ENCODE measurements around the gene CSPG4. TPM values are rescaled to one million over a fixed set of nuclear protein-coding genes. Genes with fewer than 3 reads are reported as not detected.
"Not testable (repeated sequence)": the region's sequence is repeated elsewhere in the genome, so short reads cannot be mapped to it uniquely, and the experiment has no call there.

The CSPG4 gene, protein sequence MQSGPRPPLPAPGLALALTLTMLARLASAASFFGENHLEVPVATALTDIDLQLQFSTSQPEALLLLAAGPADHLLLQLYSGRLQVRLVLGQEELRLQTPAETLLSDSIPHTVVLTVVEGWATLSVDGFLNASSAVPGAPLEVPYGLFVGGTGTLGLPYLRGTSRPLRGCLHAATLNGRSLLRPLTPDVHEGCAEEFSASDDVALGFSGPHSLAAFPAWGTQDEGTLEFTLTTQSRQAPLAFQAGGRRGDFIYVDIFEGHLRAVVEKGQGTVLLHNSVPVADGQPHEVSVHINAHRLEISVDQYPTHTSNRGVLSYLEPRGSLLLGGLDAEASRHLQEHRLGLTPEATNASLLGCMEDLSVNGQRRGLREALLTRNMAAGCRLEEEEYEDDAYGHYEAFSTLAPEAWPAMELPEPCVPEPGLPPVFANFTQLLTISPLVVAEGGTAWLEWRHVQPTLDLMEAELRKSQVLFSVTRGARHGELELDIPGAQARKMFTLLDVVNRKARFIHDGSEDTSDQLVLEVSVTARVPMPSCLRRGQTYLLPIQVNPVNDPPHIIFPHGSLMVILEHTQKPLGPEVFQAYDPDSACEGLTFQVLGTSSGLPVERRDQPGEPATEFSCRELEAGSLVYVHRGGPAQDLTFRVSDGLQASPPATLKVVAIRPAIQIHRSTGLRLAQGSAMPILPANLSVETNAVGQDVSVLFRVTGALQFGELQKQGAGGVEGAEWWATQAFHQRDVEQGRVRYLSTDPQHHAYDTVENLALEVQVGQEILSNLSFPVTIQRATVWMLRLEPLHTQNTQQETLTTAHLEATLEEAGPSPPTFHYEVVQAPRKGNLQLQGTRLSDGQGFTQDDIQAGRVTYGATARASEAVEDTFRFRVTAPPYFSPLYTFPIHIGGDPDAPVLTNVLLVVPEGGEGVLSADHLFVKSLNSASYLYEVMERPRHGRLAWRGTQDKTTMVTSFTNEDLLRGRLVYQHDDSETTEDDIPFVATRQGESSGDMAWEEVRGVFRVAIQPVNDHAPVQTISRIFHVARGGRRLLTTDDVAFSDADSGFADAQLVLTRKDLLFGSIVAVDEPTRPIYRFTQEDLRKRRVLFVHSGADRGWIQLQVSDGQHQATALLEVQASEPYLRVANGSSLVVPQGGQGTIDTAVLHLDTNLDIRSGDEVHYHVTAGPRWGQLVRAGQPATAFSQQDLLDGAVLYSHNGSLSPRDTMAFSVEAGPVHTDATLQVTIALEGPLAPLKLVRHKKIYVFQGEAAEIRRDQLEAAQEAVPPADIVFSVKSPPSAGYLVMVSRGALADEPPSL (N-terminal part only)
- 10.4 and 11.1 TPM in 2 replicates for total RNA-seq (2014; rRNA removed; shearing (Covaris generic))

DNA sequence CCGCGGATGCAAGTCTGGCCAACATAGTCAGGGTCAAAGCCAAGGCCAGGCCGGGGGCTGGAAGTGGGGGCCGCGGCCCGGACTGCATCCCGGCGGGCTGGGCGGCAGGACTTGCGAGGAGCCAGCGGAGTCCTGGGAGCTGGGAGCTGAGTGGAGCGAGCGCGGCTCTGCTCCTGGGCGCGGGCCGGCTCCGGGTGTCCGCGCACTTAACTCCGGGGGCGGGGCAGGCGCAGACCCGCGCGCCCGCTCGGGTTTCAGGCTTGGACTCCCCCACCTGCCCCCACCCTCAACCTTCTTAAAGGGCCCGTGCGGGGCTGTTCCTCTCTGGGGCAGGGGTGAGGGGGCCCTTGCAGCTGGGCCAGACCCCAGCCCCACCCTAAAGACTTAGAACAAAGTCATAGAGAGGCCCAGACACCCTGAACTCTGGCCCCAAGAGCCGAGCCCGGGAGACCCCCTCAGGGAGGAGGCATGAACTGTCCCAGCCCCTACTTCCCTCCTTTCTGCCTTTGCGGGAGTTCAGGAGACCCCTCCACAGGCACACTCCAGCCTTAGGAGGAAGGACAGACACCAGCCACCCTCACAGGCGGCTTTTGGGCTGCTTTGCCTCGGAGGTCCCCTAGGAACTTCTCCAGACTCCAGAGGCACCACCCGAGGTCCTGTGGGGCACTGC, at the start of gene CSPG4:
CSPG4 (minus strand) TSS at position 181 of the 670 bp plus-strand sequence; CDS start at position 88, 93 bp downstream.
- Histone ChIP-seq H3K27me3 (no peaks in the 10 kb centered on the region), H3K36me3 (no peaks in the 10 kb centered on the region), H3K27ac (peak within 1 kb of the TSS; percentile 46), H3K4me1 (peaks cover 11% of the 10 kb centered on the region), H3K9me3 (replicated peaks) (no peaks in the 10 kb centered on the region), H3K4me3 (peak within 1 kb of the TSS; percentile 89)
- DNase-seq, result peak; percentile 82 to 87

DNA sequence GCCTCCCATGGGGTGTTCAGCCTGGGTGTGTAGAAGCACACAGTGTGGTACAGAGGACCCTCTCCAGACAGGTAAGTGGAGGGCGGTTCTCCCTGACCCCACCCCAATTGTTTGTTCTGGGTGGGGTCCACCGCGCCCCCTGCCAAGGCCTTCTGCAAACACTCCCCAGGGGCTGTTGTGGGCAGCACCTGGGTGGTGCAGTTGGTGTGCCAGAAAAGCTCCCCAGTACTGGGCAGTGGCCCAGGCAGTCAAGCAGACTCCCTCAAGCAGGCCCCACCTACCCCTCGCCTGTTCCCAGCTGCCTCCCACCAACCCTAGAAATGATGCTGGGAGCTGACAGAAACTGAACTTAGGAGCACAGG, 49.7 kb upstream of the CSPG4 start:
- not testable (repeated sequence) for H3K4me1 ChIP-seq; H3K27me3 ChIP-seq; H3K27ac ChIP-seq; DNase-seq; H3K36me3 ChIP-seq; H3K4me3 ChIP-seq; H3K9me3 ChIP-seq (replicated peaks)

DNA sequence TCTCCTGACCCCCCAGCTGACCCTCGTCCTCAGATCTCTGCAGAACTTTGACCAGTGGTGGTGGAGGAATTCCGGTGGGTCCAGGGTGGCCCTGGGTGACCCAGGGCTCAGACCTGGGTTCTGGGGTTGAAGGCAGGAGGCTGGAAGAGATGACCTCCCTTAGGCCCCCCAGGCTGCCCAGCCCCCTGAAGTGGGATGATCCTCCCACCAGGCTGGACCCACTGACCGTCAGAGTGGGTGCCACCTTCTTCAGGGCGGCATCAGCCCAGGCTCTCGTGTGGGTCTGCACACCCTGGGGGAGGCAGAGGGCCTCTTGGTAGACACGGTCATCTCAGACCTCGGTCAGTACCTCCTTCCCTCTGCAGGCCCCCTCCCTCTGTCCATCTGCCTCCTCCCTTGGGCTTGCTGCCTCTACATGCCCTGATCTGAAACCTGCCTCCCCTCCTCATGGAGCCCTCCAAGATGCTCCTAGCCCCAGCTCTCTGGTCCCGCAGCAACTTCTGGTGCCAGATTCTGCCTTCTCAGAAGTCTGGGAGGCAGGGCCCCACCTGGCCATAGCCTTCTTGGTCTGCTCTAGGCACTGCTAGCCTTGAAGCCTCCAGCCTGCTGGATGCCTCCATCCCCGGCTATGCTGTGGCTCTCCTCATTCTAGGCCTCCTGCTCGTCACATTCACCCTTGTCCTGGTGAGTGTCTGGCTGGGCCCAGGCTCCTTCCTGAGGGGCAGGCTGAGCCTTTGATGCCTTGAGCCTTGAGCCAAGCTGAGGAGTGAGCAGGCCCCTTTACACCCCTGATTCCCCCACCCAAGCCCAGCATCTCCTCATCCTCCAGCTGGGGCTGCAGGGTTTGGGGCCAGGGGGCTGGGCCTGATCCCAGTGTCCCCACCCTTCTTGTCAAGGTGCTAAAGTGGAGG, 49.1 kb upstream of the CSPG4 start:
- Histone ChIP-seq H3K36me3 (no peaks in the 10 kb centered on the region), H3K9me3 (replicated peaks) (no peaks in the 10 kb centered on the region), H3K27me3 (no peaks in the 10 kb centered on the region), H3K4me3 (no peak overlapping the region), H3K27ac (no peak overlapping the region), H3K4me1 (no peaks in the 10 kb centered on the region)
- DNase-seq, result no peak

DNA sequence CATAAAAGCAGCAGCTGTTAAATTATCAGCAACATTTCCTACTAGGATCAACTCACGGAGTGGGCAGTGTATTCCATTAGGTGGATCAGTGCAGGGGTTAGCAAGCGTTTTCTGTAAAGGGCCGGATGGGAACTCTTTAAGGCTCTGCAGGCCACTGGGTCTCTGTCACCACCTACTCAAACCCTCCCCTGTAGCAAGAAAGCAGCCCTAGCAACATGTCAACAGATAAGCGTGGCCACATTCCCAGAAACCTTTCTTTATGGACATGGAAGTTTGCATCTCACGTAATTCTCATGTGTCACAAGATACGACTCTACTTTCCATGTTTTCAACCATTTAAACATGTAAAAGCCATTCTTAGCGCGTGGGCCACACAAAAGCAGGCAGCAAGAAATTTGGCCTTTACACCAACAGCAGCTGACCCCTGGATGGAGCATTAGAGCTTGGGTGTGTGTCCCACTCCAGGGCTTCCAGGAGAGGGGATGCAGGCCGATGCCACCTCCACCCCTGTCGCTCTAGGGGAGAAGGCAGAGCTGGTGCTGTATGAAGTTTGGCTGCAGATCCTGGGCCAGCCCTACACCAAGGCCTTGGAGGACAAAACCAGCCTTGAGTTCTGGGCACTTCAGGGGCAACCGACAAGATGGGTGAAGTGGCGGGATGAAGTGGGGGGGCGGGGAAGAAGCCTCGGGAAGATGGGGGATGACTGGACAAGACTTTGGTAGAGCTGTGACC, 48.2 kb upstream of the CSPG4 start:
- Histone ChIP-seq H3K4me1 (no peaks in the 10 kb centered on the region), H3K4me3 (no peak overlapping the region), H3K27ac (no peak overlapping the region), H3K9me3 (replicated peaks) (no peaks in the 10 kb centered on the region), H3K27me3 (no peaks in the 10 kb centered on the region), H3K36me3 (no peaks in the 10 kb centered on the region)
- no peak for DNase-seq

DNA sequence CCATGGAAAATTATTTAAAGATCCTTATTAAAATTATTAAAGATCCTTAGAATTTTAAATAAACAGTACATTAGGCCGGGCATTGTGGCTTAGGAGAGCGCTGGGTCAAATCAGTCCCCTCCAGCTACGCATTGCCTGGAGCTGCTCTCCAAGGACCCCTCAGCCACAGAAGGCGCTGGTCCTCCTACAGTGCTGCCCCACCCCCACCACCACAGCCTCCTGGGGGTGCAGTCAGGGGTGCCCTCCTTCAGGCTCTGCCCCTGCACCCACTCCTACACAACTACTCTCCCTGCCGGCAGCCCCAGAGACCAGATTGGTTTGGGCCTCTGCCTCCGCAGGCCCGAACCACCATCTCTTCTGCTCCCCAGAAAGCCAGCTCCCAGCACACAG, 47.5 kb upstream of the CSPG4 start:
- not testable (repeated sequence) for H3K36me3 ChIP-seq; H3K4me1 ChIP-seq; H3K27ac ChIP-seq; DNase-seq; H3K27me3 ChIP-seq; H3K4me3 ChIP-seq; H3K9me3 ChIP-seq (replicated peaks)

DNA sequence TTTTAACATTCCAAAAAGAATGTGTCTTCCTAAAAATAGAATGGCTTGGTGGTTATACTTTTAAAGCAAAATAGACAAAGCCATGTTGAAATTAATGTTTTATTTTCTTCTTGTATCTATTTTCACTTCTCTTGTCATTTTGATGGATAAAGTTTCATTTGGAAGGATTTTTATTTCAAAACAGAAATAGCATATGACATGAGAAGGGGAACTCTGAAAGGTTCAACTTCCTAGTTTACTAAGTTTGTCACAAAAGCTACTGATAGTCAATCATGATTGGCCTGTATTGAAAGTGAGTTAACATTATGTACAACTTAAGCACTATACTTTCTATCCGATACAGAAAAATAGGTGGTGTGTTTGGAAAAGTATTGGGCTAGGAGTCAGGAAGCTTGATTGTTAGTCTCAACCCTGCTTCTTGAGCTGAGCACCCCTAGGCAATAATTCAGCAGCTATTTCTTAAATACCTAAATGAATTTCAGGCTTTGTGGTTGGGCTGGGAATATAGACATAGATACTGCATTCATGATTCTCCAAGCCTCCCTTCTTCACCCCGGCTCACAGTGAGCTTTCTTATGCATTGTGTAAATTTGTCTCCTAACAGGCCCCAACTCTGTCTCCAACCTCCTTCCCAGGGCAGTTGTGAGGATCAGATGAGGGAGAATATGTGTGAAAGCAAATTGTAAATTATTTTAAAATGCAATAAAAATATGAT, 46.9 kb upstream of the CSPG4 start:
- Histone ChIP-seq H3K4me3 (no peak overlapping the region), H3K27me3 (no peaks in the 10 kb centered on the region), H3K27ac (no peak overlapping the region), H3K9me3 (replicated peaks) (no peaks in the 10 kb centered on the region), H3K36me3 (no peaks in the 10 kb centered on the region), H3K4me1 (no peaks in the 10 kb centered on the region)
- DNase-seq, result no peak

DNA sequence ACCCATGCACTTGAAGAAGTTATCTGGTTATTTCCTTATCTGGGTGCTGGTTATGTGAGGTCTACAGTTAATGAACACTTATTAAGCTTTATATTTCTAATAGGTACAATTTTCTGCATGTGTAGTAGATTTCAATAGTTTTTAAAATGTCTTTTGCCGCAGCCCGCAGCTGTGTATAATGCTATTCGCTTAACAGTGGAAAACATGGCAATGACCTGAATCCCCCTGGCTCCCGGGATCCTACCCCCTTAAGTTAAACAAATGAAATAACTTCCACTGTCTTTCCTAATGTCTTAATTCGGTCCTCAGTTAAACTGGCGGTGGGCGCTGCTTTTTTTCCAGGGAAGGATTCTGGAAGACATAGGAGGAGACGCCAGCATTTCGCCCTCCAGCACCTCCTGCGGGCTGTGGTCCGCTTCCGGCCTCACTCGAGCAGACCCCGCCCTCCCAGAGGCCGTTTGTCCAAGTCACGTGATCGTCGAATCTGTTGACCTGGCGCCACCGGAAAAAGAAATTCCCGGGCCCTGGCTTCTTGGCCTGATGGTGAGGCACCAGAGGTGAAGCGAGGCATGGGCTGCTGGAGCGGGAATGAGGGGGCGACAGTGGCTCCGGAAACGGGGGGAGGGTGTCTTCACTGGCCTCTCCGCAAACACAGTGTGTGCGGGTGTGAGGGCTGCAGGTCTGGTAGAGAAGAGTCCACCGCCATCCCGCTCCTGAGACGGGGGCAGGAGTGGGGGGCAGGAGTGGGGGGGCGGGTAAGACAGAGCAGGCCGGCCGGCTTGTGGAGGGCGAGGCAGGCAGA, 45.6 kb upstream of the CSPG4 start:
- no peaks in the 10 kb centered on the region for H3K4me1 ChIP-seq
- H3K36me3 ChIP-seq, result no peaks in the 10 kb centered on the region
- peak overlapping the region; percentile 64 for H3K4me3 ChIP-seq
- H3K27ac ChIP-seq, result peak overlapping the region; percentile 56
- no peaks in the 10 kb centered on the region for H3K9me3 ChIP-seq (replicated peaks)
- DNase-seq, result peak; percentile 92 to 95
- no peaks in the 10 kb centered on the region for H3K27me3 ChIP-seq

DNA sequence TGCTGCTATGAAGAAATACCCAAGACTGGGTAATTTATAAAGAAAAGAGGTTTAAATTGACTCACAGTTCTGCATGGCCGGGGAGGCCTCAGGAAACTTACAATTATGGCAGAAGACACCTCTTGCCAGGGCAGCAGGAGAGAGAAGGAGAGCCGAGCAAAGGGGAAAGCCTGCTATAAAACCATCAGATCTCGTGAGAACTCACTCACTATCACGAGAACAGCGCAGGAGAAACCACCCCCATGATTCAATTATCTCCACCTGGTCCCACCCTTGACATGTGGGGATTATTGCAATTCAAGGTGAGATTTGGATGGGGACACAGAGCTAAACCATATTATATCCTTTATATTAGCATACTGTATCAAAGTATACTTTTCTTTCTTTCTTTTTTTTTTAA, 42.2 kb upstream of the CSPG4 start:
- DNase-seq; H3K9me3 ChIP-seq (replicated peaks); H3K4me1 ChIP-seq; H3K4me3 ChIP-seq; H3K27me3 ChIP-seq; H3K36me3 ChIP-seq; H3K27ac ChIP-seq: not testable (repeated sequence)

DNA sequence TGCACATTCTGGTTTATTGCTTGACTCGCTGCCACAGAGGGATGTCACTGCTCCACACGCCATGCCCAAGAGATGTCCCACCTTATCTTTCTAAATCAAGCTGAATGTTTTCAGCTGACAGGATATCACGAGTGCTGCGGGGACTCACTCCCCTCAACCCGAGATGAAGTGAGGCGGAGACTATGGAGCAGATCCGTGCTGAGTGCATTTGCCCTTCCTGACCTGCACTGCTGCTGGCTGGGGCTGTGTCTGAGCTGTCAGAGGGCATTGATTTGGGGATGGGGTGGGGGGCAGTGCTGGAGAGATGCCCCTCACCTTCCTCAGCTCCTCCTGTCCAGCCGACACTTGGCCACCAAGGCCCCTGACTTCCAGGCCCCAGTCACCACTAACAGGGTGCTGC, 40.5 kb upstream of the CSPG4 start:
- H3K27me3 ChIP-seq, result no peaks in the 10 kb centered on the region
- no peaks in the 10 kb centered on the region for H3K36me3 ChIP-seq
- no peak for DNase-seq
- H3K4me1 ChIP-seq, result peaks cover 11% of the 10 kb centered on the region
- H3K4me3 ChIP-seq, result no peak overlapping the region
- H3K27ac ChIP-seq, result no peak overlapping the region
- H3K9me3 ChIP-seq (replicated peaks), result no peaks in the 10 kb centered on the region

DNA sequence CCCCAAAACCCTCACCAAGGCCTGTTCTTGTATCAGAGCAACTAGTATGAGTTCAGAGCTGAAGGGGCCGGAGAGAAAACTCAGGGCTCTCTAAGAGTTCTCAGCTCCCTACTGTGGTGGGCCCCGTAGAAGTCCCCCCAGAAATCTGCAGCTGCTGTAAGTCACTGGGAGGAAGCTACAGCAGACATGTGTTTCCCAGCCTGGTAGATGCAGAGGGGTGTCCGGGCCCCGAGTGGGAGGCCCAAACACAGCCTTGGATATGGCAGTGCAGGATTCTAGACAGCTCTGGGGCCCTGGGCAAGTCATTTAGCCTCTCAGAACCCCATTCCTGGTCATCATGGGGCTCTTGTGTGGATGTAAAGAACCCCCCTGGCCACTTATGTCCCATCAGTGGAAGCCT, 39.2 kb upstream of the CSPG4 start:
- Histone ChIP-seq H3K4me1 (peaks cover 11% of the 10 kb centered on the region), H3K27me3 (no peaks in the 10 kb centered on the region), H3K27ac (no peak overlapping the region), H3K36me3 (no peaks in the 10 kb centered on the region), H3K4me3 (no peak overlapping the region), H3K9me3 (replicated peaks) (no peaks in the 10 kb centered on the region)
- no peak for DNase-seq

DNA sequence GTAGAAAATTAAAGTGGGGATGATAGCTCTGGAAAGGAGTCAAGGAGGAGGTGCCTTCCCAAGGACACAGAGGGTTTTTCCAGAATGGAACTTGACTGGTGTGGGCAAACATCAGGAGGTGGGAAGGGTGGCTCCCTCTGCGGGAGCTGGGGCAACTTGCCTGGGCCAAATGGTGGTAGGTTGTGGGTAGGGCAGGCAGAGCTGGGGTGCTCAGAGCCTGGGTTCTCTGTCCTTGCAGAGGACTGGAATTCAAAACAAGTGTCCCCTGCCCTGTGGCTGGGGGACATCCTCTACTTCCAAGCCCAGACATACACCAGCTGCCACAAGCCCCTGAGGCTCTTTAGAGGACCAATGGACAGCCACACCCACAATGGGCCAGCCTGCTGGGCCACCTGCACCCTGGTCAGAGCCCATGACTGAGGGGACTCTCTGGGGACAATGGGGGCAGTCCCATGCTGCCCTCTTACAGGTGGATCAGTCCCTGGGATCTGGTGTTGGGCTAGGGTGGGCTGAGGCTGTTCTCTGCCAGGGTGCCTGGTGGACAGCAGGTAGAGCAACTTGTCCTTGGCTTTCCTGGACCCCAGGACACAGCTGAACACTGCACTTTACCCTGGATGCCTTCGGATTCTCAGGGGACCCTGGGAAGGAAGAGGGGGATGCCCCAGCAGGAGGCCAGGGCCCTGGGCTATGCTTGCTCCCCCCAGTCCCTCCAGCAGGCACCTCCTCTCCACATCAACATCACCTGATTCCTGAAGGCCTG, 38.6 kb upstream of the CSPG4 start:
- Histone ChIP-seq H3K27me3 (no peaks in the 10 kb centered on the region), H3K4me1 (peaks cover 11% of the 10 kb centered on the region), H3K4me3 (no peak overlapping the region), H3K36me3 (no peaks in the 10 kb centered on the region), H3K27ac (no peak overlapping the region), H3K9me3 (replicated peaks) (no peaks in the 10 kb centered on the region)
- DNase-seq, result no peak

Data from SJCRH30 (cell line).